Left ventricle myocardium superior (tissue), 1 donor: Measurements from ENCODE around the gene FBXO31. TPM values are rescaled to one million over a fixed set of nuclear protein-coding genes. Genes with fewer than 3 reads are reported as not detected.

Experiments used
- ATAC-seq: fragments of 200-7000 bp; cut with Tn5 transposase; one replicate; pipeline ENCODE4 v1.9.1; 2020; ENCODE audit warnings: mild to moderate bottlenecking, moderate library complexity
- DNase-seq: peaks from one replicate; pipeline ENCODE4 v3.0.0-alpha.2; 2020
- intact Hi-C: fragments of 100-400 bp; cut with micrococcal nuclease; formaldehyde crosslinking; loops from one replicate; pipeline ENCODE4 v1.11.0; 2022
- total RNA-seq: library from RNA; stranded (reverse); fragmentation: NEBNext Ultra II Directional; extraction: Animal tissue kit (Norgen Biotek cat#: 25700); gene quantifications from one replicate; pipeline ENCODE4 v1.2.1, GENCODE V29; 2021
- donor health status: DM: no; HTN: yes; CAD: no; lungs with severe emphysema.

FBXO31 gene
- total RNA-seq, 1 donor from 2014 or later: 71.7 TPM

DNA sequence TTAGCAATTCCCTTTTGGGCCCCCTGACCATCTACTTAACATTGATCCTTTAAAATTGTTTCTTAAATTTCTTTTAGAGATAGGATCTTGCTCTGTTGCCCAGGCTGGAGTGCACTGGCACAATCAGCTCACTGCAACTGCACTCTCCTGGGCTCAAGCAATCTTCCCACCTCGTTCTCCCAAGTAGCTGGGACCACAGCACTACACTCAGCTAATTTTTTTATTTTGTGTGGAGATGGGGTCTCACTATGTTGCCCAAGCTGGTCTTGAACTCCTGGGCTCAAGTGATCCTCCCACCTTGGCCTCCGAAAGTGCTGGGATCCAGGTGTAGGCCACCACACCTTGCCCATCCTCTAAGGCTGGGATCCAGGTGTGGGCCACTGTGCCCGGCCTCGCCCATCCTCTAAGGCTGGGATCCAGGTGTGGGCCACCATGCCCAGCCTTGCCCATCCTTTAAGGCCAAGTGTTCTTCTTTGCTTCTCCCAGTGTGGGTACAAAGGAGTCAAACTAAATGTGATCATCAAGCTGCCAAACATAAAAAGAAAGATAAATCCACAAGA is 79.5 kb downstream of the FBXO31 start:
- intact Hi-C loops: no loop called here
- no peak for ATAC-seq
- DNase-seq: no peak

DNA sequence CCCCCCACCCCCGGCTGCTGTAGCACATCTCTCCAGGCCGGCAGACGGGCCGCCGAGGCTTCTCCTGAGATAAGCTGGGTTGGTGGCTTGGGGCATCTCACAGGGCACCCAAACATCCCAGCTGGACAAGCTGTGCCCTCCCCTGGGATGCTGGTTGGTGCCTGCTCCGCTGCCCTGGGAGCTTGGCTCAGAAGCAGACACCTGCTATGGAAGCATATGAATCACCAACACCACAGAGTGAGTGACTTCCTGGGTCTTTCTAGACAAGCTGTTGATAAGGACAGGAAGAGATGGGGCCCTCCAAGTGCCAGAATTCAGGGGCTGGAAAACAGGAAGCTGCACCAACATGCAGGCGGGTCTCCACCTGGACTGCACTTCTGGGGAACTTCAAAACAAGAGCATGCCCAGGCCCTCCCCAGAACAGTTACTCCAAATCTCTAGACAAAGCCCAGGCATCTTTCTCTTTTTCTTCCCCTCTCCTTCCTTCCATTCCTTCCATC is 80.1 kb downstream of the FBXO31 start:
- ATAC-seq (no peak), DNase-seq (no peak)
- intact Hi-C loops: no loop called here

DNA sequence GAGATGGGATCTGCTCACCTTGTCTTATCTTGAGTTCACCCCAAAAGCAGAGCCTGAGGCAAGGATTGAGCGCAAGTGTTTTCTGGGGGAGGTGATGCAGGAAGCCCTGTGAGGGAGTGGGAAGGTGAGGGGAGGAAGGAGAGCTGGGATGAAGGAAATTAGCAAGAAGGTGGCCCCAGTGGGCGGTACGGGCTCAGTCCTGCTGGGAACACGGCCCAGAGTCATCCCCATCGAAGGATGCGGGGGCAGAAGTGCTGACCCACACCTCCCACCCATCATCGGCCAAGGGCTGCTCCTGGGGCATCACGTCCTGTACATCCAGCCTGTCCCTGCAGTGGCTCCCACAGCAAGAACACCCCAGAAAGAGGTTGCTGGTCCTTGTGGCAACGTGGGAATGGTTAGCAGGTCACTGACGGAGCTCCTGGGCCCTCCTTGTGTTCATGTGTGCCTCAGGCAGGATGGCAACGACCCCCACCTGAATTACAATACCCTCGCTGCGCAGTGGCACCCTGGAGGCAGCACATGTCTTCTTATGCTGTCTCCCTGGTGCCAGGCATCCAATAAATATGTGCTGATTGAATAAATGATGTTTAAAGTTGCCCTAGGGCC is 84.6 kb downstream of the FBXO31 start:
- DNase-seq (no peak), ATAC-seq (no peak)
- intact Hi-C loops: no loop called here

DNA sequence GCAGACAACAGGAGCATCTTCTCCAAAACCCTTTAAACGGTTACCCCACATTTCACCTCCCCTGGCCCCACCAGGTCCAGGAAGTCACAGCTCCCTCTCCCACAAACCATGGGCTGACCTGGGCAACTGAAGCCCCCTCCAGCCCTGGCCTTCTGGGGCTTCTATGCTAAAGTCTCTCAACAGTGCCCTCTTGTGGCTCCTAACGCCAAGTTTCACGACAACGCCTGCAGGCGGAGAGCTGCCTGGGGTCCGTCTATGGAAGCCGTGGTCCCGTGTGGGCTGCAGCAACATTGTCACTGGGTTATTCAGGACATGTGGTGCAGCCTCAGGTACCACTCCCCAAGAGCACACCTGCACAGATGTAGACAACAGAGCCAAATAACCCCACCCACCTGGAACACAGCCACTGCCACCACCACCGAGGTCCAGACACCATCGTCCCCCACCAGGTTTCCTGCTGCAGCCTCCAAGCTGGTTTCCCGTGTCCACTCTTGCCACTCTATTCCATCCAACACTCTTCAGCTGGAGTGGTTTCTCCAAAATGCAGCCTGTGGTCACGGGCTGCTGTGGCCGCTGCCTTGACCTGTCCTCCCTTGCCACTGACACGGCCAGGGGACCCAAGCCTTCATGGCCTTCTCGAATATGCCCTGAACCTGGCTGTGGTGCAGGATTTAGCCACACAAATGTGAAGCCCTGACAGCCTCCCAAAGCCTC is 85.5 kb downstream of the FBXO31 start:
- DNase-seq (no peak), ATAC-seq (peak; percentile 58)
- intact Hi-C loops: no loop called here

DNA sequence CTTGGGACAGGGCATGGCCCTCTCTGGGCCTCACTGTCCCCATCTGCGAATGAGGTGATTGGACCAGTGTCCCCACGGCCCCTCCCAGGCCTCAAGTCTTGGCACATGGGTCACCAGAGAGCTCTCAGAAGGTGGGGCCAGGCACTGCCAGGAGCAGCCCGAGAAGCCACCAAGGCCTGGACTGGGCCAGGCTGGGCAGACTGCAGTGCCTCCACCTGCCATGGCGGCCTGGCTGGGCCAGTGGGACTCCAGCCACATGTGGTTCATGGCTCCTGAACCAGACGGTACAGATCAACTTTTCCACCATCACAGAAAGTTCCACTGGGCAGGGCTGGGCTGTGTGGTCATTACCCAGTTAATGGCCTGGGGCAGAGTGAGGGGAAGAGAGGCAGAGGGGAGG is 86.2 kb downstream of the FBXO31 start:
- intact Hi-C loops: no loop called here
- no peak for ATAC-seq

DNA sequence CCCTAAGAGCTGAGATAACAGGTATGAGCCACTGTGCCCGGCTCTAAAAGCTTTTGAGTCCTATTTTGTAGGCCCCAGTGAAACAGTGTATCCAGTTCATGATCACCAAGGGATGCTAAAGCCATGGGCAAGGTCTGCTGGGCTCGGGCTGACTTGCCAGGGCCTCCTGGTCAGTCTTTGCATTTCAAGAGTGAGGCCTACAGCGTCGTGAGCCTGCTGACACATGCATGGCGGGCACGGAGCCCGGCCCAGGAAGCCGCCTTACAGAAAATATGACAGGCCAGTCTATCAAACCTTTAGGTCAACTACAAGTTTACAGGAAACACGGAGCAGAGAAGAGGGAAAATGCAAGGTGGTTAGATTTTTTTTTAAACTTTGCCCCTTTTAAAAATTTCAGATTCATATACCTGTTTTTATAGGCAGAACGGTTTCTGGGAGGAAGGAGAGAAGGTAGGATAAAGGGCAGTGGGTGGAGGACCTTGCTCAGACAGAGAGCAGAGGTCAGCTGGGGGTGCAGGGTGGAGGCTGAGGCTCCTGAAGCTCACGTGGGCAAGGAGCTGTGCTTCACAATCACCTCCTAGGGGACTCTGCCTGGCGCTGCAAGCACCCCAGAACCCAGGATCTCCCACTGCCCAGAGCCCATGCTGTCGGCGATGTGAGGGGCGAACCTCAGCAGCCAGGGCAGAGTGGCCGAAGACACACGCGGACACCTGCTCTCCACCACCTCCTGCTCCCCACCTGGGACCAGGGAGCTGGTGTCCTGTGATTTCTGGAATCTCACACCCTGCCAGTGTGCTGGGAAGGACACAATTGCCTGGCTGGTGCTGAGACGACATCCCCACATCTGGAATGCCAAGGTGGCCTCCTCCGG is 87.7 kb downstream of the FBXO31 start:
- intact Hi-C loops: no loop called here
- no peak for ATAC-seq
- no peak for DNase-seq

More for the DNA sequence above, 86.2 kb downstream of the FBXO31 start:
- no peak for DNase-seq

DNA sequence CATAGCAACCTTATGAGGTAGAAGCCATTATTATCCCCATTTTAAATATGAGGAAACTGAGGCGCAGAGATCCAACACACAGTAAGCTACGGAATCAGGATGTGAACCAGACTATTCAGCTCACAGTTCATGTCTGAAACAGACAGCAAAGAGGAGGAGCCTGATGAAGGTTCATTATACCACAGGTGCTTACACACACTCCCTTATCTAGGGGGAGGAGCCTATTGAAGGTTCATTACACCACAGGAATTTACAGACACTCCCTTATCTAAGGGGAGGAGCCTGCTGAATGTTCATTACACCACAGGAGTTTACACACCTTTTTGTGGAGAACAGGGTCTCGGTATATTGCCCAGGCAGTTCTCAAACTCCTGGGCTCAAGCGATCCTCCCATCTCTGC is 88.3 kb downstream of the FBXO31 start:
- ATAC-seq (no peak), DNase-seq (no peak)
- intact Hi-C loops: no loop called here

DNA sequence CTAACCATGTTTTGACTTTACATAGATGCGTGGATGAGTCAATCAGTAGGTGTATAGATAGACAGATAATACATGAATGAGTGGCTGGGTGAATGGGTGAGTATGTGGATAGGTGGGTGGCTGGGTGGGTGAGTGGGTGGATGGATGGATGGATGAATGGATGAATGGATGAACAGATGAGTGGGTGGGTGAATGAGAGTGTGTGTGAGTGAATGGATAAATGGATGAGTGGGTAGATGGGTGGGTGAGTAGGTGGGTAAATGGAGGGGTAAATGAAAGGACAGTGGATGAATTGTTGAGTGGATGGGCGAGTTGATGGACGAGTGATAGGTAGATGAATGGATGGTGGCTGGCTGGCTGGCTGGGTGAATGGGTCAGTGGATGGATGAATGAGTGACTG is 89.6 kb downstream of the FBXO31 start:
- intact Hi-C loops: no loop called here
- DNase-seq (no peak), ATAC-seq (no peak)

DNA sequence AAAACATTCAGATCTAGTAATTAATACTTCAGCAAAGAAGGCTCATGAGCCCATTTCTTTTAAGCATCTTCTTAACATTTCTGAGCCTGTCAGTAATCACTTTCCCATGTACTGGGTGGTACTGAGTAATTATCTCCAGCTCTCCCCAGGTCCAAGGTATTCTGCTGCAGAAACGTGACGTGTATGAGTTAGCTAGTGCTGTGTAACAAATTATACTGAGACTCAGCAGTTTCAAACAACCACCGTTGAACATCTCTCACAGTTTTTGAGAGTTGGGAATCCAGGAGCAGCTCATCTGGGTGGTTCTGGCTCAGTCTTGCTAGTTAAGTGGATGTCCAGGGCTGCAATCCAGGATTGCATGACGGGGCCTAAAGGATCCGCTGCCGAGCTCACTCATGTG is 91.6 kb downstream of the FBXO31 start:
- DNase-seq (no peak), ATAC-seq (no peak)
- intact Hi-C loops: no loop called here

DNA sequence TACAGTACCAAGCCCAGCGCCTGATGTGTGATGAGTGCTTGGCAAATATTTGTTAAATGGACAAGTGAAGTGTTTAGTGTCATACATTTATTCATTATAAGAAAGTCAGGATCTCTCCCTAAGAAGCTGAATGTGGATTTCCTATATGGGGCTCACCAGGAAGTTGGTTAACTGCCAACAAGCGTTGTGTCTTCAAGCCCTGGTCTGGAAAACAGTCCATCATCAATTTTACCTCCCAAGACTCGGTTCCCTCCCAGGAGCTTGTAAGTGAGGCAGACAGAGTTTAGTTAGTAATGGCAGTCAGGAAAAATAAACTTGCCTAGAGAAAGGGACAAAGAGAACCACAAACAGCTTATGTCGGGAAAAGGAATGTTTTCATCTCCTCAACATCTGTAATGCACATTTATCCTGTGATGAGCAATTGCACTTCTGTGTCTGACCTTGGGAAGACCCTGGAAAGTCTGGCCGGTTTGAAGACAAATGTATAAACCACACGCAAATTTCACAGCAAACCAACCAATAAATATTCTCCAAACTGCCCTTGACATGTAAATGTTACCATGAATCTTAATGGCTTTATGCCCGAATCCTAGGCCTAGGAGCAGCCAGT is 94.7 kb downstream of the FBXO31 start:
- intact Hi-C loops: no loop called here
- ATAC-seq (no peak), DNase-seq (no peak)

DNA sequence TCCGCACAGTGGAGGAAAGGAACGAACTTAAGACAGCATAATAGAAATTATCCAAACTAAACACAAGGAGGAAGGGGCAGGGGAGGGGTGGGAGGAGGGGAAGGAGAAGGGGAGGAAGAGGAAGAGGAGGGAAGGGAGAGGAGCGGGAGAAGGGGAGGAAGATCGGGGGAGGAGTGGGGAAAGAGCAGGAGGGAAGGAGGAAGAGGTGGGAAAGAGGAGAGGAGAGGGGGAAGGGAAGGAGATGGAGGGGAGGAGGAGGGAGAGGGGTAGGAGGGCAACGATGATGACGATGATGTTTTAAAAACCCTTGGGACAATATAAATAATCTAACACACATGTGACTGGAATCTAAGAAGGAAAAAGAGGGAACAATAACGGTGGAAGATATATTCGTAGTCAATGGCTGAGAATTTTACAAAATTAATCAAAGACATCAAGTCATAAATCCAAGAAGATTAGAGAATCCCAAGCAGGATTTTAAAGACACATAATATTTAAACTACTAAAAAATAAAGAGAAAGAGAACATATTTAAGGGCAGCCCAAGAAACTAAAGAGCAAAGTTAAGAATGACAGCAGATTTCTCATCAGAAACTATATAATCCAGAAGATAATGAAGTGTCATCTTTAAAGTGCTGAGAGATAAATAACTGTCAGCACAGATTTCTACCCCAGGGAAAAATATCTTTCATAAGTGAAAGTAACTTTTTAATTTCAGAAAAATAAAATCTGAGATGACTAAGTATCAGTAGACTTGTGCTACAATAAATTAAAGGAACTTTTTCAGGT is 96.5 kb downstream of the FBXO31 start:
- intact Hi-C loops: no loop called here
- ATAC-seq (no peak), DNase-seq (no peak)

DNA sequence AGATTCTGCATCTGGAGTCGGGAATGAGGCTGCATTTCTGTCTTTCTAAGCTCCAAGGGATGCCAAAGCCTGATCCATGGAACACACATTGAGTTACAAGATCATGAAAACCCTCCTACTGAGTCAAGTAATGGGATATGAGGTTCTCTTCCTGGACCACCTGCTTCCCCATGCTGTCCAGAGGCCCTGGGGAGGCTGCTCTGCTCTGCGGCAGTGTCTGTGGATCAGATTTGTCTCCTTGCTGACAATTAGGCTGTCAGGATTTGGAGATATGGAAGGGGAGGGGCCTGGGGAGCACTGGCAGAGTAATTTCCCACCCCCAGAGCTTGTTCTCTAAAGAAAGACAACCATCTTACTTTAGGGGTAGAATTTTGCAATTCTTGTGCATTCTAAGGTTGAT is 99.4 kb downstream of the FBXO31 start:
- ATAC-seq (no peak), DNase-seq (no peak)
- intact Hi-C loops: no loop called here

DNA sequence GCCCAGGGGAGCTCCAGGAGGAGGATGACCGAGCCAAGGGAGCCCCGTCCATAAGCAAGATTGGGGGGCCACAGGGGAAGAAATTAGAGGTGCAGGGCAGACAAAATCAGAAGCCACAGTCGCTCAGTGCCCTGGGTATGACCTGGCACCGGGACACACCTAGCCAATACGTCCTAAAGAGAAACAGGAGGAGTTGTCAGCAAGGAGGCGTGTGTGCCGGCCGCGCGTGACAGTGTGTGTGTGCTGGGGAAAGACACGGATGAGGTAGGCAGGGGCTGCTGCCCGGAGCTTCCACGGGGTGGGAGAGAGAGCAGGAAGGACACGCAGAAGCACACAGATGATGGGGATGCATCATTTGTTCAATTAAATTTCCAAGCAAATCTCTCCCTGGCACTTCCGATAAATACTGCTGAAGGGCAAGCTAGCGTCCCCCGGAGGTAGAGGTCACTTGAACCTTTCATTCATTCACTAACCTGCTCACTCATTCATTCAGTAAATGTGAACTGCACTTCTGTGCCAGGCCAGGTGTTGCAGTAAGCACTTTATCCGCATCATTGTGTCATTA is 104.4 kb downstream of the FBXO31 start:
- intact Hi-C loops: loop anchor here (5.0 to 10.0 kb wide), 2 partner anchors 214 to 717 kb away; no protein-coding TSS in a partner anchor
- DNase-seq: no peak
- ATAC-seq: no peak

DNA sequence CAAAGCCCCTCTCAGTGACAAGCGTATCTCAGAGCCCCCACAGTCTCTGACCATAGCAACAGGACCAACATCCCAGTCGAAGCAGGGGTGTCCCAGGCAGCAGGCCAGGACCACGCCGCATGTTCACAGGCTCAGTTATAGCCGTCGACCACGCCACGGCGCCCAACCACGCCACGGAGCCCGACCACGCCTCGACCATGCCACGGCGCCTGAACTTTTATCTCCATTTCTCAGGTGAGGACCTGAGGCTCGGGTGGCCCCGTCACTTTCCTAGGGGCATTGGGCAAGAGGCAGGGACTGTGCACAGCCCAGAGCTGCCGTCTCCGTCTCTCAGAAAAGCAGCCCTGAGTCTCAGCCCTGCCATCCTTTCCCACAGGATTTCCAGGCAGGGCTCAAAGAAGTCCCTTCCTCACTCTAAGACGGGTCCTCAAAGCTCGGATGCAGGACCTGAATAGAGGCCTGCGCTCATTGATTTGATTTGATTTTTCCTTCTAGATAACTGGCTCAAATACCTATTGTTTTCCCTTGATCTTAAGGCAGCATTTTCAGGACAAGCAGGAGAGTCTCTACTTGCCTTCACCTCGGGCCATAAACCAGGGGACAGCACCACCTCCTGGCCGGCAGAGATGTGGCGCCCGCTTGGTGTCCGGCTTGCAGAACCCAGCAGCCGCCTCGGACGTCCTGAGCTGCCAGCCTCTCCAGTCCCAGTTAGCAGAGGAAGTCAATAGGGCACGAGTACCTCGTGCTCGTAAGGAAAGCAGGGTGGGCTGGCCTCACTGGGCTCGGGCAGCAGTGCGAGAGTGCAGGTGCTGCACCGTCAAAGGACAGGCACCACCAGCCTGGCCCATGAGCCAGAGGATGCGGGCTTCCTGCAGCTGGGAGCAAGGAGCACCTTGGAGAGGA is 105.1 kb downstream of the FBXO31 start:
- intact Hi-C loops: loop anchor here (5.0 to 10.0 kb wide), 2 partner anchors 214 to 716 kb away; no protein-coding TSS in a partner anchor
- ATAC-seq (peak; percentile 98), DNase-seq (peak; percentile 86)
